A549 (cell line): Measurements from ENCODE around the gene BRSK2.

Source experiments
- CBX2 ChIP-seq: fragments of 200-600 bp; sonication (generic); IDR thresholded peaks from 2 replicates; pipeline ENCODE4 v1.6.1; 2016; ENCODE audit warnings: low read depth, mild to moderate bottlenecking, borderline replicate concordance
- CHD2 ChIP-seq: fragments of 150-350 bp; IDR thresholded peaks from 2 replicates; pipeline ENCODE4 v1.6.1; 2014; ENCODE audit warnings: low read length; ENCODE audit not compliant: partially characterized antibody
- EP300 ChIP-seq, 2 experiments: fragments of >200 bp; sonication (Bioruptor Twin); formaldehyde crosslinking; IDR thresholded peaks; 2 replicates in 1 of 2; 3 replicates in 1 of 2; pipeline ENCODE4 v1.6.1; 2016 to 2017
- TFCP2L1 ChIP-seq: fragments of 250-450 bp; sonication (Bioruptor Pico); IDR thresholded peaks from 2 replicates; pipeline ENCODE4 v1.5.0; 2021; ENCODE audit warnings: mild to moderate bottlenecking
- TP53 ChIP-seq: fragments of 250-450 bp; sonication (Bioruptor Pico); IDR thresholded peaks from 2 replicates; pipeline ENCODE4 v1.5.0; 2021; ENCODE audit warnings: mild to moderate bottlenecking, moderate library complexity
- TF ChIP-seq, protein P1 (sequence below): fragments of >200 bp; sonication (Bioruptor Twin); formaldehyde crosslinking; IDR thresholded peaks from 3 replicates; pipeline ENCODE4 v1.5.1; 2016
- TF ChIP-seq, protein P2 (sequence below): fragments of >200 bp; sonication (Bioruptor Twin); formaldehyde crosslinking; IDR thresholded peaks from 3 replicates; pipeline ENCODE4 v1.6.1; 2016
- TF ChIP-seq, protein P3 (sequence below): fragments of 200-600 bp; sonication (generic); IDR thresholded peaks from 2 replicates; pipeline ENCODE4 v1.6.1; 2016; ENCODE audit warnings: antibody characterized with exemption, mild to moderate bottlenecking, moderate library complexity

DNA sequence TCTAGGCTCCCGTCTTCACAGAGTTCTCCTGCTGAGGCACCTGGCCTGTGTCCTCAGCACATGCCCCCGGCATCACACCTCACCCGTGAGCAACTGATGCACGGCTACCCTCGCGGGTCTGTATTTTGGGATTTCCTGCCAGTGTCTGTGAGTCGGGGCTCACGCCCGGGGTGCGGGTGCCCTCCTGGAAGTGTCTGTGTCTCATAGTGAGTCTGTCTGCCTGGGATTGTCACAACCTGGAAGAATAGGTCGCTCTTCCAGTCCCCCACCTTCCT is 11.4 kb downstream of the BRSK2 start:
- TF ChIP-seq, protein P1, sequence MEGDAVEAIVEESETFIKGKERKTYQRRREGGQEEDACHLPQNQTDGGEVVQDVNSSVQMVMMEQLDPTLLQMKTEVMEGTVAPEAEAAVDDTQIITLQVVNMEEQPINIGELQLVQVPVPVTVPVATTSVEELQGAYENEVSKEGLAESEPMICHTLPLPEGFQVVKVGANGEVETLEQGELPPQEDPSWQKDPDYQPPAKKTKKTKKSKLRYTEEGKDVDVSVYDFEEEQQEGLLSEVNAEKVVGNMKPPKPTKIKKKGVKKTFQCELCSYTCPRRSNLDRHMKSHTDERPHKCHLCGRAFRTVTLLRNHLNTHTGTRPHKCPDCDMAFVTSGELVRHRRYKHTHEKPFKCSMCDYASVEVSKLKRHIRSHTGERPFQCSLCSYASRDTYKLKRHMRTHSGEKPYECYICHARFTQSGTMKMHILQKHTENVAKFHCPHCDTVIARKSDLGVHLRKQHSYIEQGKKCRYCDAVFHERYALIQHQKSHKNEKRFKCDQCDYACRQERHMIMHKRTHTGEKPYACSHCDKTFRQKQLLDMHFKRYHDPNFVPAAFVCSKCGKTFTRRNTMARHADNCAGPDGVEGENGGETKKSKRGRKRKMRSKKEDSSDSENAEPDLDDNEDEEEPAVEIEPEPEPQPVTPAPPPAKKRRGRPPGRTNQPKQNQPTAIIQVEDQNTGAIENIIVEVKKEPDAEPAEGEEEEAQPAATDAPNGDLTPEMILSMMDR: no peak
- no peak for TF ChIP-seq CHD2
- TF ChIP-seq, protein P2, sequence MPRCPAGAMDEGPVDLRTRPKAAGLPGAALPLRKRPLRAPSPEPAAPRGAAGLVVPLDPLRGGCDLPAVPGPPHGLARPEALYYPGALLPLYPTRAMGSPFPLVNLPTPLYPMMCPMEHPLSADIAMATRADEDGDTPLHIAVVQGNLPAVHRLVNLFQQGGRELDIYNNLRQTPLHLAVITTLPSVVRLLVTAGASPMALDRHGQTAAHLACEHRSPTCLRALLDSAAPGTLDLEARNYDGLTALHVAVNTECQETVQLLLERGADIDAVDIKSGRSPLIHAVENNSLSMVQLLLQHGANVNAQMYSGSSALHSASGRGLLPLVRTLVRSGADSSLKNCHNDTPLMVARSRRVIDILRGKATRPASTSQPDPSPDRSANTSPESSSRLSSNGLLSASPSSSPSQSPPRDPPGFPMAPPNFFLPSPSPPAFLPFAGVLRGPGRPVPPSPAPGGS: no peak
- no peak for TF ChIP-seq TP53
- no peak for TF ChIP-seq EP300 (IDR thresholded peaks at IDR 0.05)
- no peak for TF ChIP-seq CBX2
- TF ChIP-seq TFCP2L1 (CRISPR knock-in tag): no peak
- TF ChIP-seq, protein P3, sequence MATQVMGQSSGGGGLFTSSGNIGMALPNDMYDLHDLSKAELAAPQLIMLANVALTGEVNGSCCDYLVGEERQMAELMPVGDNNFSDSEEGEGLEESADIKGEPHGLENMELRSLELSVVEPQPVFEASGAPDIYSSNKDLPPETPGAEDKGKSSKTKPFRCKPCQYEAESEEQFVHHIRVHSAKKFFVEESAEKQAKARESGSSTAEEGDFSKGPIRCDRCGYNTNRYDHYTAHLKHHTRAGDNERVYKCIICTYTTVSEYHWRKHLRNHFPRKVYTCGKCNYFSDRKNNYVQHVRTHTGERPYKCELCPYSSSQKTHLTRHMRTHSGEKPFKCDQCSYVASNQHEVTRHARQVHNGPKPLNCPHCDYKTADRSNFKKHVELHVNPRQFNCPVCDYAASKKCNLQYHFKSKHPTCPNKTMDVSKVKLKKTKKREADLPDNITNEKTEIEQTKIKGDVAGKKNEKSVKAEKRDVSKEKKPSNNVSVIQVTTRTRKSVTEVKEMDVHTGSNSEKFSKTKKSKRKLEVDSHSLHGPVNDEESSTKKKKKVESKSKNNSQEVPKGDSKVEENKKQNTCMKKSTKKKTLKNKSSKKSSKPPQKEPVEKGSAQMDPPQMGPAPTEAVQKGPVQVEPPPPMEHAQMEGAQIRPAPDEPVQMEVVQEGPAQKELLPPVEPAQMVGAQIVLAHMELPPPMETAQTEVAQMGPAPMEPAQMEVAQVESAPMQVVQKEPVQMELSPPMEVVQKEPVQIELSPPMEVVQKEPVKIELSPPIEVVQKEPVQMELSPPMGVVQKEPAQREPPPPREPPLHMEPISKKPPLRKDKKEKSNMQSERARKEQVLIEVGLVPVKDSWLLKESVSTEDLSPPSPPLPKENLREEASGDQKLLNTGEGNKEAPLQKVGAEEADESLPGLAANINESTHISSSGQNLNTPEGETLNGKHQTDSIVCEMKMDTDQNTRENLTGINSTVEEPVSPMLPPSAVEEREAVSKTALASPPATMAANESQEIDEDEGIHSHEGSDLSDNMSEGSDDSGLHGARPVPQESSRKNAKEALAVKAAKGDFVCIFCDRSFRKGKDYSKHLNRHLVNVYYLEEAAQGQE: no peak
